ENCODE results near the gene TMCC3. TPM values are rescaled to one million over a fixed set of nuclear protein-coding genes. Genes with fewer than 3 reads are reported as not detected.

TMCC3 gene
- total RNA-seq, 2 donors from 2014 or later, result 1.5 to 2.9 TPM

GRCh38 chr12:94584377-94584776 is 66.0 kb downstream of the TMCC3 start:
- Mint-ChIP-seq H3K4me1 (peaks cover 2% of the 10 kb centered on the region), H3K4me3 (no peak overlapping the region), H3K27ac (no peak overlapping the region), H3K27me3 (no peaks in the 10 kb centered on the region), H3K36me3 (ENCODE audit: low read depth) (peaks cover 3% of the 10 kb centered on the region)
- DNase-seq (no peak), ATAC-seq (no peak)
- H3K9me3 ChIP-seq (ENCODE audit: control insufficient read depth, low read length, poor library complexity, severe bottlenecking), result no peaks in the 10 kb centered on the region

- no peak overlapping the region for H3K4me3 Mint-ChIP-seq
- H3K36me3 Mint-ChIP-seq (ENCODE audit: low read depth), result peaks cover 3% of the 10 kb centered on the region
- no peaks in the 10 kb centered on the region for H3K9me3 ChIP-seq (ENCODE audit: control insufficient read depth, low read length, poor library complexity, severe bottlenecking)
- DNase-seq (no peak), ATAC-seq (no peak)
- no peaks in the 10 kb centered on the region for H3K27me3 Mint-ChIP-seq
- no peak overlapping the region for H3K27ac Mint-ChIP-seq
- peaks cover 2% of the 10 kb centered on the region for H3K4me1 Mint-ChIP-seq
Observed at GRCh38 chr12:94582591-94582990, 67.8 kb downstream of the TMCC3 start.

- no peak for DNase-seq
- no peaks in the 10 kb centered on the region for H3K9me3 ChIP-seq (ENCODE audit: control insufficient read depth, low read length, poor library complexity, severe bottlenecking)
- Mint-ChIP-seq H3K4me1 (no peaks in the 10 kb centered on the region), H3K4me3 (no peak overlapping the region), H3K36me3 (ENCODE audit: low read depth) (peaks cover 4% of the 10 kb centered on the region), H3K27me3 (peaks cover 6% of the 10 kb centered on the region), H3K27ac (no peak overlapping the region)
- no peak for ATAC-seq
Observed at GRCh38 chr12:94575645-94576403, 74.5 kb downstream of the TMCC3 start.

- ATAC-seq (no peak), DNase-seq (no peak)
- no peaks in the 10 kb centered on the region for H3K4me1 Mint-ChIP-seq
- H3K27ac Mint-ChIP-seq, result no peak overlapping the region
- H3K36me3 Mint-ChIP-seq (ENCODE audit: low read depth), result peaks cover 4% of the 10 kb centered on the region
- H3K9me3 ChIP-seq (ENCODE audit: control insufficient read depth, low read length, poor library complexity, severe bottlenecking), result no peaks in the 10 kb centered on the region
- H3K27me3 Mint-ChIP-seq, result peaks cover 14% of the 10 kb centered on the region
- H3K4me3 Mint-ChIP-seq, result no peak overlapping the region
Observed at GRCh38 chr12:94575024-94575423, 75.3 kb downstream of the TMCC3 start.

- H3K9me3 ChIP-seq (ENCODE audit: control insufficient read depth, low read length, poor library complexity, severe bottlenecking), result no peaks in the 10 kb centered on the region
- no peak for ATAC-seq
- Mint-ChIP-seq H3K4me3 (no peak overlapping the region), H3K27ac (no peak overlapping the region), H3K27me3 (peaks cover 35% of the 10 kb centered on the region), H3K36me3 (ENCODE audit: low read depth) (peaks cover 6% of the 10 kb centered on the region), H3K4me1 (no peaks in the 10 kb centered on the region)
- no peak for DNase-seq
Observed at GRCh38 chr12:94571556-94571955, 78.8 kb downstream of the TMCC3 start.

- H3K4me1 Mint-ChIP-seq, result no peaks in the 10 kb centered on the region
- ATAC-seq (no peak), DNase-seq (no peak)
- peaks cover 6% of the 10 kb centered on the region for H3K36me3 Mint-ChIP-seq (ENCODE audit: low read depth)
- H3K9me3 ChIP-seq (ENCODE audit: control insufficient read depth, low read length, poor library complexity, severe bottlenecking), result no peaks in the 10 kb centered on the region
- H3K27me3 Mint-ChIP-seq, result peaks cover 40% of the 10 kb centered on the region
- no peak overlapping the region for H3K4me3 Mint-ChIP-seq
- no peak overlapping the region for H3K27ac Mint-ChIP-seq
Observed at GRCh38 chr12:94570161-94570560, 80.2 kb downstream of the TMCC3 start.

- H3K27me3 Mint-ChIP-seq, result peaks cover 42% of the 10 kb centered on the region
- no peaks in the 10 kb centered on the region for H3K4me1 Mint-ChIP-seq
- H3K9me3 ChIP-seq (ENCODE audit: control insufficient read depth, low read length, poor library complexity, severe bottlenecking), result no peaks in the 10 kb centered on the region
- DNase-seq (no peak), ATAC-seq (no peak)
- H3K36me3 Mint-ChIP-seq (ENCODE audit: low read depth), result peaks cover 2% of the 10 kb centered on the region
- no peak overlapping the region for H3K27ac Mint-ChIP-seq
- H3K4me3 Mint-ChIP-seq, result no peak overlapping the region
Observed at GRCh38 chr12:94567761-94568160, 82.6 kb downstream of the TMCC3 start.

GRCh38 chr12:94566345-94566744 is 84.0 kb downstream of the TMCC3 start:
- DNase-seq (no peak), ATAC-seq (no peak)
- H3K27ac Mint-ChIP-seq, result no peak overlapping the region
- H3K9me3 ChIP-seq (ENCODE audit: control insufficient read depth, low read length, poor library complexity, severe bottlenecking), result no peaks in the 10 kb centered on the region
- H3K4me1 Mint-ChIP-seq, result no peaks in the 10 kb centered on the region
- no peak overlapping the region for H3K4me3 Mint-ChIP-seq
- H3K27me3 Mint-ChIP-seq, result peaks cover 47% of the 10 kb centered on the region
- peaks cover 2% of the 10 kb centered on the region for H3K36me3 Mint-ChIP-seq (ENCODE audit: low read depth)

- no peak overlapping the region for H3K27ac Mint-ChIP-seq
- no peak for ATAC-seq
- H3K27me3 Mint-ChIP-seq, result peaks cover 45% of the 10 kb centered on the region
Observed at GRCh38 chr12:94565683-94566082, 84.7 kb downstream of the TMCC3 start.

GRCh38 chr12:94563286-94563685 is 87.1 kb downstream of the TMCC3 start:
- peaks cover 5% of the 10 kb centered on the region for H3K4me1 Mint-ChIP-seq
- peaks cover 47% of the 10 kb centered on the region for H3K27me3 Mint-ChIP-seq
- no peaks in the 10 kb centered on the region for H3K9me3 ChIP-seq (ENCODE audit: control insufficient read depth, low read length, poor library complexity, severe bottlenecking)
- H3K36me3 Mint-ChIP-seq (ENCODE audit: low read depth), result peaks cover 4% of the 10 kb centered on the region
- no peak overlapping the region for H3K4me3 Mint-ChIP-seq
- ATAC-seq (no peak), DNase-seq (no peak)
- H3K27ac Mint-ChIP-seq, result no peak overlapping the region

More at GRCh38 chr12:94565683-94566082, 84.7 kb downstream of the TMCC3 start:
- no peaks in the 10 kb centered on the region for H3K9me3 ChIP-seq (ENCODE audit: control insufficient read depth, low read length, poor library complexity, severe bottlenecking)
- Mint-ChIP-seq H3K36me3 (ENCODE audit: low read depth) (peaks cover 2% of the 10 kb centered on the region), H3K4me1 (no peaks in the 10 kb centered on the region), H3K4me3 (no peak overlapping the region)
- no peak for DNase-seq

- H3K27ac Mint-ChIP-seq, result no peak overlapping the region
- H3K9me3 ChIP-seq (ENCODE audit: control insufficient read depth, low read length, poor library complexity, severe bottlenecking), result no peaks in the 10 kb centered on the region
- no peak overlapping the region for H3K4me3 Mint-ChIP-seq
- peaks cover 5% of the 10 kb centered on the region for H3K4me1 Mint-ChIP-seq
- no peak for DNase-seq
- H3K36me3 Mint-ChIP-seq (ENCODE audit: low read depth), result peaks cover 2% of the 10 kb centered on the region
- no peak for ATAC-seq
- H3K27me3 Mint-ChIP-seq, result peaks cover 39% of the 10 kb centered on the region
Observed at GRCh38 chr12:94561943-94562411, 88.4 kb downstream of the TMCC3 start.

- Mint-ChIP-seq H3K27ac (no peak overlapping the region), H3K36me3 (ENCODE audit: low read depth) (peaks cover 2% of the 10 kb centered on the region), H3K4me1 (peaks cover 5% of the 10 kb centered on the region), H3K27me3 (peaks cover 39% of the 10 kb centered on the region), H3K4me3 (no peak overlapping the region)
- no peaks in the 10 kb centered on the region for H3K9me3 ChIP-seq (ENCODE audit: control insufficient read depth, low read length, poor library complexity, severe bottlenecking)
- ATAC-seq (no peak), DNase-seq (no peak)
Observed at GRCh38 chr12:94560431-94561221, 89.7 kb downstream of the TMCC3 start.

GRCh38 chr12:94558612-94559011 is 91.7 kb downstream of the TMCC3 start:
- peaks cover 5% of the 10 kb centered on the region for H3K4me1 Mint-ChIP-seq
- no peak for ATAC-seq
- no peak overlapping the region for H3K27ac Mint-ChIP-seq

More at GRCh38 chr12:94558612-94559011, 91.7 kb downstream of the TMCC3 start:
- no peak for DNase-seq
- Mint-ChIP-seq H3K36me3 (ENCODE audit: low read depth) (peaks cover 2% of the 10 kb centered on the region), H3K4me3 (no peak overlapping the region), H3K27me3 (peaks cover 34% of the 10 kb centered on the region)
- no peaks in the 10 kb centered on the region for H3K9me3 ChIP-seq (ENCODE audit: control insufficient read depth, low read length, poor library complexity, severe bottlenecking)
